Left cardiac atrium (tissue), 4 donors: ENCODE data around the gene AKAP1. TPM values are rescaled to one million over a fixed set of nuclear protein-coding genes. Genes with fewer than 3 reads are reported as not detected.

Experiments
- ATAC-seq, 2 donors: fragments of 200-7000 bp; cut with Tn5 transposase; one replicate each; pipeline ENCODE4 v1.9.1; 2020; ENCODE audit warnings: mild to moderate bottlenecking in 2 of 2, moderate library complexity in 2 of 2
- DNase-seq: peaks from one replicate; pipeline ENCODE4 v3.0.0-alpha.2; 2020
- intact Hi-C, 2 donors: fragments of 100-400 bp; cut with DNase I; formaldehyde crosslinking; loops; one replicate each; pipeline versions ENCODE4 v1.14.1 to v1.15.1; 2022 to 2023
- total RNA-seq, 2 donors: library from RNA; stranded (reverse); fragmentation: NEBNext Ultra II Directional; extraction: Animal tissue kit (Norgen Biotek cat#: 25700); gene quantifications; one replicate each; pipeline ENCODE4 v1.2.1, GENCODE V29; 2021
- donor health status: DM: no; HTN: yes; CAD: no.
- donor health status: DM: no; HTN: yes; CAD: no; lungs with severe emphysema.
- donor health status: DM: yes; HTN: yes; CAD: no.
- donor health status: Dilated cardiomyopathy.

AKAP1 gene
- total RNA-seq, 2 donors from 2014 or later: 86.3 to 131 TPM

GRCh38 chr17:57071991-57072944 lies 12.8 kb upstream of the AKAP1 start:
- DNase-seq: no peak
- no peak for ATAC-seq
- intact Hi-C loops: no loop called here

DNA sequence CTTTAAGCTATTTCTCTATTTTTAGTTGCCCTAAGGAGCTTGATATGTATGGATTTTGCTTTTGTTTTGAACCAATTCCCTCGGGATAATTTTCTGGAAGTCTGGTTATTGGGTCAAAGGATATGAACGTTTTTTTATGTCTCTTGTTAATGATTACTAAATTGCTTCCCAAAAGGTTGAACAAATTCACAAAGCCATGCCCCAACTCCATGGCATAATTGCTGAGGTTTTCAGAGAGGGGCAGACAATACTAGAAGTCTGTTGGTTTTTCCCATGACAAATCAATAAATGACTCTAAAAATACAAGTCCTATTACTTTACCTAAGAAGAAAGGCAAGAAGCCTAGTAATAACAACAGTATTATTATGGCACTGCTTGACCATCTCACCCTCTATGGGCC lies 11.4 kb upstream of the AKAP1 start:
- DNase-seq (no peak), ATAC-seq (no peak)
- intact Hi-C loops: no loop called here

- no peak for DNase-seq
- no peak for ATAC-seq
- intact Hi-C loops: no loop called here
Measured at GRCh38 chr17:57075193-57075592, 9.9 kb upstream of the AKAP1 start.

DNA sequence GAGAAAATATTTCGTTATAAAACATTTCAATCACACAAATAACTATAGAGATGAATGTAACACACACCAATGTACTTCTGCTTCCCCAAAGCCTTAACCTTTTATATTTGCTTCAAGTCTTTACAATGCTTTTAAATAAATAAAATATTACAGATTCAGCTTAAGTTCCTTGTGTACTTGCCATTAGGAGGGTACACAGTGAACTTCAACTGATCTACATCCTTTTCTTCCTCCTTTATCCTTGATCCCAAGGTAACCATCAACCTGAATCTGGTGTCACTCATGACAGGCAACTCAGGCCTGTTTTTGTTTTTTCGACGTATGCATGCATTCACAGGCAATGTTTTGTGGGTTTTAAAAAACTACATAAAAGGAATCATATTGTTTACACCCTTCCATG lies 9.3 kb upstream of the AKAP1 start:
- intact Hi-C loops: no loop called here
- ATAC-seq: no peak

DNA sequence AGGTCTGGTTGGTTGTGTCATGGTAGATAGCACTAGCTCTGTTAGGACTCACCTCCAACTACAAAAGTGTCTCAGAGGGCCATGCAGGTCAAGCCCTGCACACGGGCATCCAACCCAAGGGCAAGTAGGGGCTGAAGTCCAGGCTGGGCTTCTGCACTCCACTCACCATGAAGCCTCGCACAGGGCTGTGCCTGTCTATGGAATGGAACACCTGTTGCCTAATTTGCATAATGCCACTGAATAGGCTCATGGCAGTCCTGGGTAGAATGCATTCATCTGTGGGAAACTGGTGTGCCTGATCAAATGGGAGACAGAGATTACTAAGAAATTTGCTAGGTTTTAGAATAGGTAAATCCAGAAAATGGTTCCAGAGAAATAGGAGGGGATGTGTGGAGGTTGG lies 8.0 kb upstream of the AKAP1 start:
- no peak for ATAC-seq
- intact Hi-C loops: no loop called here
- no peak for DNase-seq

More for the DNA sequence above, 9.3 kb upstream of the AKAP1 start:
- DNase-seq: no peak

DNA sequence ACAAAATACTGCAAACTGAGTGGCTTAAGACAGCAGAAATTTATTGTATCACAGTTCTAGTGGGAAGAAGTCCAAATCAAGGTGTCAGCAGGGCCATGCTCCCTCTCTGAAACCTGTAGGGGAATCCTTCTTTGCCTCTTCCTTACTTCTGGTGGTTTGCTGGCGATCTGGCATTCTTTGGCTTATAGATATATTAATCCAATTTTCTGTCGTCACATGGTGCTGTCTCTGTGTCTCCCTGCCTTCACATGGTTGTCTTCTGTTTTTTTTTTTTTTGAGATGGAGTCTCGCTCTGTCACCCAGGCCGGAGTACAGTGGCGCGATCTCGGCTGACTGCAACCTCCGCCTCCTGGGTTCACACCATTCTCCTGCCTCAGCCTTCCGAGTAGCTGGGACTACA lies 6.8 kb upstream of the AKAP1 start:
- no peak for DNase-seq
- intact Hi-C loops: no loop called here
- ATAC-seq: no peak

- DNase-seq: no peak
- intact Hi-C loops: loop anchor here in 1 of 2 donors (10.0 kb wide), 1 partner anchor 46 kb away; no protein-coding TSS in a partner anchor
- no peak for ATAC-seq
Measured at GRCh38 chr17:57080718-57081117, 4.3 kb upstream of the AKAP1 start.

DNA sequence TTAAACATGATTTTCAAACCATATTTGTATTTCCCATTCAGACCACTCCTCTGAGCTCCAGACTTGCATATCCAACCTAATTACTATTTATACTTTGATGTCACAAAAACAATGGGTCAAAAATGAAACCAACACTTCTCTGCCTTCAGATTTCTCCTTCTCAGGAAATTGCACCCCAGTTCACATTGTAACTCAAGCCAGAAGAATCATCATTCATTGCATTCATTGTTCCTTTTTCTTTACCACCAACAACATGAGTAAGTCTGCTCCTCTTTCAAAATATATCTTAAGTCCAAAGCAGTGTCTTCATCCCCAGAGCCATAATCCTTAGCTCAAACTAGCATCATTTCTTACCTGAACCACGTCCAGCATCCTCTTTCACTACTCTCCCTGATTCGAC lies 2.6 kb upstream of the AKAP1 start:
- intact Hi-C loops: loop anchor here in 1 of 2 donors (10.0 kb wide), 1 partner anchor 48 kb away; no protein-coding TSS in a partner anchor
- ATAC-seq: no peak
- DNase-seq: no peak

DNA sequence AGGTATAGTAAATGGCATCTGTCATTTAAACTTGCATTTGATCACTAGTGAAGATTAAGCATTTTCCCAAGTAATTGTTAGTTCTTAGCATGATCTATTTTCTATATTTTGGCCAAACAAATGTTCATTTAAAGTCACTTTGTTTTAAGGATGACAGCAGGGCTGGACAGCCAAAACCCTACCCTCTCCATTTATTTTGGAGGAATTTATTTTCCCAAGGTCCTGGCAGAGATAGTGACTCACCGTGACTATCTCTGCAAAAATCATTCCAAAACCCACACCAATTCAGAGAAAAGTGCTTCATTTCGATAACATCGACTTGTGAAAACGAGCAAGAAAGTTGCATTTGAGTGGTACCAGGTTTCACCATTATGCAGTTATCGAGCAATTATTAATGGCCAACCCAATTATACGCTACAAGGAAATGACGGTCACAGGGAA lies 665 bp upstream of the AKAP1 start:
- intact Hi-C loops: loop anchor here in 1 of 2 donors (10.0 kb wide), 1 partner anchor 50 kb away; no protein-coding TSS in a partner anchor
- ATAC-seq (peak; percentile 1 to 12), DNase-seq (no peak)

DNA sequence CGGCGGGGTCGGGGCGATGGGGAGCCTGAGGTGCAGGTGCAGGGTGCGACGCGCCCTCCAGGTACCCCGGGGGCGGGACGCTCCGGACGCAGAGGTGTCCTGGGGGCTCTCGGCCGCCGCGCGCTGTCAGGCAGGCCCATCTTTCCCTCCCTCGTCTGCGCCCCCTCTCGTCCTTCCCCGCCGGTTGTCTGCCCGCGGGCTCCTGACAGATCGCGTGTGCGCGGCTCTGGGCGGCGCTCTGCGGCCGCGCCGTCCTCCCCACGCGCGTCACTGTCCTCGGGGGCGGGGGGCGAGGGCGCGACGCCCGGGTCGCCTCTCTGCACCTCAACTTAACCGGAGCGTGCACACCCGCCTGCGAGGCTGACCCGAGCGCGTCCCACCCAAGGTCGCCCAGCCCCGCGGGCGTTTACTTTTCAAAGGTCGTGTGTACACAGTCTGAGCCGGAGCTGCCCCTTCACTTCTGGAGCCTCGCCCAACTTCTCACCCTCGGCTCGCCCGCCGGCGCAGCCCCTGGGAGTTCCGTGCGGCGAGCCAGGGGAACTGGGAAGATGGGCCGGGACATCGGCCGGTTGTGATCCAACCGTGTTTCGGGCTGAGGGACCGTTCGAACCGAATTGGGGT lies 512 bp downstream of the AKAP1 start:
- ATAC-seq (peak; percentile 62 to 68), DNase-seq (peak; percentile 75)
- intact Hi-C loops: loop anchor here in 1 of 2 donors (10.0 kb wide), 1 partner anchor 51 kb away; no protein-coding TSS in a partner anchor

- intact Hi-C loops: loop anchor here in 1 of 2 donors (10.0 kb wide), 1 partner anchor 51 kb away; no protein-coding TSS in a partner anchor
- peak in 1 of 2 donors; percentile 11 for ATAC-seq
- no peak for DNase-seq
Measured at GRCh38 chr17:57086069-57086930, 1.3 kb downstream of the AKAP1 start.

GRCh38 chr17:57088298-57088697 lies 3.3 kb downstream of the AKAP1 start:
- no peak for ATAC-seq
- intact Hi-C loops: loop anchor here in 1 of 2 donors (2.0 to 10.0 kb wide), 2 partner anchors 21 to 53 kb away; no protein-coding TSS in a partner anchor
- no peak for DNase-seq

DNA sequence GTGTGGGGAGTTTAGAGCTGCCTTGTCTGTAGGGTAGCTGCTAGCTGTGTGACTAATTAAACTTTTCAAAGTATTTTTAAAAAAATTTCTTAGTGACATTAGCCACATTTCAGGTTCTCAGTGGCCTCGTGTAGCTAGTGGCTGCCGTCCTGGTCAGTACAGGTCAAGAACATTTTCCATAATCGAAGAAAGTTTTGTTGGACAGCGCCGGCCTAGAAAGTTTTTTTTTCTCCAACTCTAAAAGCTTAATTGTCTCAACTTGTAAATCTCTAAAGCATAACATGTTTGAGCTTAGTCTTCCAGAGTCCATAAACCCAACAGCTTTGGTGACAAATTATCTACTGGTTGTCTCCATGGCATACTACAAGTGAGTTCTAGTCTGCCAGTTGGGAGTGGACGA lies 4.3 kb downstream of the AKAP1 start:
- intact Hi-C loops: loop anchor here in 1 of 2 donors (2.0 to 10.0 kb wide), 2 partner anchors 19 to 55 kb away; no protein-coding TSS in a partner anchor

GRCh38 chr17:57090560-57091185 lies 5.6 kb downstream of the AKAP1 start:
- DNase-seq (no peak), ATAC-seq (peak in 1 of 2 donors; percentile 1)
- intact Hi-C loops: no loop called here

More for the DNA sequence above, 4.3 kb downstream of the AKAP1 start:
- ATAC-seq (no peak), DNase-seq (no peak)

GRCh38 chr17:57091186-57091618 lies 6.2 kb downstream of the AKAP1 start:
- intact Hi-C loops: no loop called here
- ATAC-seq (peak; percentile 88 to 90), DNase-seq (peak; percentile 74)

- peak; percentile 20 to 46 for ATAC-seq
- intact Hi-C loops: no loop called here
- DNase-seq: no peak
Measured at GRCh38 chr17:57092171-57092570, 7.1 kb downstream of the AKAP1 start.

GRCh38 chr17:57092779-57093178 lies 7.7 kb downstream of the AKAP1 start:
- ATAC-seq (no peak), DNase-seq (no peak)
- intact Hi-C loops: no loop called here

GRCh38 chr17:57096472-57097202 lies 11.6 kb downstream of the AKAP1 start:
- intact Hi-C loops: no loop called here
- DNase-seq (no peak), ATAC-seq (peak; percentile 15 to 29)
